Breast epithelium (tissue), 4 donors: Measurements from ENCODE around the gene FAM3D. TPM values are rescaled to one million over a fixed set of nuclear protein-coding genes. Genes with fewer than 3 reads are reported as not detected.

Experiments used
- DNase-seq, 2 donors: peaks; one replicate each; pipeline ENCODE4 v3.0.0-alpha.2; 2019; ENCODE audit warnings: low spot score in 2 of 2
- H3K27ac ChIP-seq, 2 donors: fragments of 200-600 bp; sonication (generic) in 1 of 2; one replicate each; pipeline ENCODE4 v1.5.1; 2016 to 2019; ENCODE audit warnings: mild to moderate bottlenecking in 1 of 2
- H3K27me3 ChIP-seq, 2 donors: fragments of 200-600 bp; sonication (generic) in 1 of 2; one replicate each; pipeline versions ENCODE4 v1.5.1 to v1.6.0; 2017 to 2019; ENCODE audit warnings: control low read depth in 1 of 2, mild to moderate bottlenecking in 1 of 2
- H3K36me3 ChIP-seq: fragments of 200-600 bp; one replicate; pipeline ENCODE4 v1.5.1; 2019
- H3K4me1 ChIP-seq, 2 donors: fragments of 200-600 bp; sonication (generic); one replicate each; pipeline ENCODE4 v1.5.1; 2016 to 2019; ENCODE audit warnings: control low read depth in 1 of 2
- H3K4me3 ChIP-seq, 3 donors: fragments of 200-600 bp; sonication (generic); 1 replicate in 2 of 3; 2 replicates in 1 of 3; pipeline ENCODE4 v1.5.1; 2016 to 2019; ENCODE audit warnings: mild to moderate bottlenecking in 3 of 3, moderate library complexity in 2 of 3
- H3K9me3 ChIP-seq, 2 donors: fragments of 200-600 bp; sonication (generic) in 1 of 2; one replicate each; pipeline ENCODE4 v1.5.1; 2016 to 2019; ENCODE audit warnings: control low read depth in 1 of 2
- POLR2A ChIP-seq: fragments of 450-650 bp; IDR thresholded peaks from one replicate; pipeline ENCODE4 v1.6.1; 2016; ENCODE audit warnings: antibody characterized with exemption, mild to moderate bottlenecking, moderate library complexity
- POLR2AphosphoS5 ChIP-seq, 3 donors: sonication (generic); formaldehyde crosslinking; IDR thresholded peaks; one replicate each; pipeline ENCODE4 v1.6.1; 2017; ENCODE audit warnings: antibody characterized with exemption in 3 of 3
- intact Hi-C: fragments of 100-400 bp; cut with DNase I; formaldehyde crosslinking; loops from one replicate; pipeline ENCODE4 v1.15.1; 2023; ENCODE audit warnings: low total_unique reads
- total RNA-seq, 3 donors: library from RNA; depleted of rRNA; stranded (reverse); fragments of >200 nt; gene quantifications; one replicate each; pipeline ENCODE4 v1.1.0, GENCODE V29; 2016
- TF ChIP-seq, protein P1 (sequence below), 3 donors: fragments of 450-650 bp; IDR thresholded peaks; one replicate each; pipeline ENCODE4 v1.5.1; 2016 to 2017; ENCODE audit warnings: antibody characterized with exemption in 3 of 3, mild to moderate bottlenecking in 3 of 3, moderate library complexity in 3 of 3

The FAM3D gene
- total RNA-seq, 3 donors from 2014 or later, result 4.3 to 17.6 TPM; not detected in 1

- intact Hi-C loops, result no loop called here
- Histone ChIP-seq H3K36me3 (no peaks in the 10 kb centered on the region), H3K4me1 (no peaks in the 10 kb centered on the region), H3K4me3 (no peak overlapping the region), H3K9me3 (no peaks in the 10 kb centered on the region), H3K27ac (no peak overlapping the region), H3K27me3 (no peaks in the 10 kb centered on the region)
- DNase-seq, result no peak
- TF ChIP-seq POLR2A, result no peak
- TF ChIP-seq, protein P1, sequence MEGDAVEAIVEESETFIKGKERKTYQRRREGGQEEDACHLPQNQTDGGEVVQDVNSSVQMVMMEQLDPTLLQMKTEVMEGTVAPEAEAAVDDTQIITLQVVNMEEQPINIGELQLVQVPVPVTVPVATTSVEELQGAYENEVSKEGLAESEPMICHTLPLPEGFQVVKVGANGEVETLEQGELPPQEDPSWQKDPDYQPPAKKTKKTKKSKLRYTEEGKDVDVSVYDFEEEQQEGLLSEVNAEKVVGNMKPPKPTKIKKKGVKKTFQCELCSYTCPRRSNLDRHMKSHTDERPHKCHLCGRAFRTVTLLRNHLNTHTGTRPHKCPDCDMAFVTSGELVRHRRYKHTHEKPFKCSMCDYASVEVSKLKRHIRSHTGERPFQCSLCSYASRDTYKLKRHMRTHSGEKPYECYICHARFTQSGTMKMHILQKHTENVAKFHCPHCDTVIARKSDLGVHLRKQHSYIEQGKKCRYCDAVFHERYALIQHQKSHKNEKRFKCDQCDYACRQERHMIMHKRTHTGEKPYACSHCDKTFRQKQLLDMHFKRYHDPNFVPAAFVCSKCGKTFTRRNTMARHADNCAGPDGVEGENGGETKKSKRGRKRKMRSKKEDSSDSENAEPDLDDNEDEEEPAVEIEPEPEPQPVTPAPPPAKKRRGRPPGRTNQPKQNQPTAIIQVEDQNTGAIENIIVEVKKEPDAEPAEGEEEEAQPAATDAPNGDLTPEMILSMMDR (IDR thresholded peaks at IDR 0.05), result no peak
- TF ChIP-seq POLR2AphosphoS5 (IDR thresholded peaks at IDR 0.05), result no peak
Observed at GRCh38 chr3:58654466-58654865, 12.1 kb downstream of the FAM3D start.

DNA sequence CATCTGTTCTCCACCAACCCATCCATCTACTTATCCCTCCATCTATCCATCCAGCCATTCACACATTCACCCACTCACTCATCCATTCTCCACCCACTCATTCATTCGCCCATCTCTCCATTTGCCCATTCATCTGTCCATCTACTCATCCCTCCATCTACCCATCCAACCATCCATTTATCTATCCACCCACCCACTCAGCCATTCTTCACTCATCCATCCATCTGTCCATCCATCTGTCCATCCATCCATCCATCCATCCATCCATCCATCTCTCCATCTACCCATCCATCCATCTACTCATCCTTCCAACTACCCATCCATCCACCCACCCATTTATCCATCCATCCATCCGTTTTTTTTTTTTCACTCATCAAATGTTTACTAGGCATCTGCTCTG lies 13.9 kb downstream of the FAM3D start:
- TF ChIP-seq, protein P1 (IDR thresholded peaks at IDR 0.05), result no peak
- TF ChIP-seq POLR2A (no peak), POLR2AphosphoS5 (IDR thresholded peaks at IDR 0.05) (no peak)
- Histone ChIP-seq H3K4me3 (no peak overlapping the region), H3K4me1 (no peaks in the 10 kb centered on the region), H3K9me3 (peaks cover 4 to 5% of the 10 kb centered on the region in 2 donors), H3K36me3 (no peaks in the 10 kb centered on the region), H3K27ac (no peak overlapping the region), H3K27me3 (no peaks in the 10 kb centered on the region)
- no peak for DNase-seq
- intact Hi-C loops, result no loop called here

DNA sequence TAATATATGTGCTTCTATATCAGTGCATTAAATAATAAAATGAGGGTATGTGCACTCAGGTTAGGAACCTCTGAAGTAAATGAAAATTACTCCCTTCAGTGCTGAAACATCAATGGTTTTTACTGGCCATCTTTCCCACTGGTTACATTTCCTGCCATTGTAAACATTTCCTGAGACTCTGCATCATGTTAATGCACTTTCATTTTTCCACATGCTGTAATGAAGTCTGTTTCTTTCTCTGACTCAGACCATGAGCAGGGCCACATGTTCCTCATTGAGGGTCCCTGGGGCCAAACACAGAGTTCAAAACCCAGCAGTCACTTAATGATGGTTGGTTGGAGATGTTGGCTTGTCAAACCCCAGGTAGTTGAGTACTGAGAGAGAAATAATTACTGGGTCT lies 15.3 kb downstream of the FAM3D start:
- Histone ChIP-seq H3K4me3 (no peak overlapping the region), H3K27me3 (no peaks in the 10 kb centered on the region), H3K36me3 (no peaks in the 10 kb centered on the region), H3K27ac (no peak overlapping the region), H3K9me3 (peaks cover 4 to 5% of the 10 kb centered on the region in 2 donors), H3K4me1 (no peaks in the 10 kb centered on the region)
- intact Hi-C loops, result no loop called here
- TF ChIP-seq POLR2A, result no peak
- no peak for TF ChIP-seq POLR2AphosphoS5 (IDR thresholded peaks at IDR 0.05)
- TF ChIP-seq, protein P1 (IDR thresholded peaks at IDR 0.05), result no peak
- no peak for DNase-seq

- Histone ChIP-seq H3K4me3 (no peak overlapping the region), H3K27ac (no peak overlapping the region), H3K9me3 (peaks cover 4 to 5% of the 10 kb centered on the region in 2 donors), H3K36me3 (no peaks in the 10 kb centered on the region), H3K27me3 (no peaks in the 10 kb centered on the region), H3K4me1 (no peaks in the 10 kb centered on the region)
- DNase-seq, result no peak
- TF ChIP-seq, protein P1 (IDR thresholded peaks at IDR 0.05), result no peak
- TF ChIP-seq POLR2AphosphoS5 (IDR thresholded peaks at IDR 0.05) (no peak), POLR2A (no peak)
- intact Hi-C loops, result no loop called here
Observed at GRCh38 chr3:58647381-58648141, 19.0 kb downstream of the FAM3D start.

DNA sequence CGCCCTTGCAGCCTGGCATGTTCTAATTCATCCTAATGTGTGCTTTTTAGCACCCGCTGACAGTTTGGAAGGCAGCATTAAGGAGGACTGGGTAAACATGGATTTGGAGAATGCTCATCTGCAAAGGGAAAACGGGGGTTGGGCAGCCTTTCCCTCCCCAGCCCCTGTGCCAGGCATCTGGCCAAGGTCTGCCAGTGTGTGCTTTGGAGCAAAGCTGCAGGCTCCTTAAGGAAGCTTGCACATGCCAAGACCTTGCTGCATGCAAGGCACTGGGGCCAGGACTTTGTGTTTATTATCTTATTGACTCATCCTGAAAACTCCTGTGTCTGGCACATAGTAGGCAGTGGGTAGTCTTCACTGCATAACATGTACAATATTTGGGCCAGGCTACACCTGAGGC lies 20.1 kb downstream of the FAM3D start:
- Histone ChIP-seq H3K4me3 (no peak overlapping the region), H3K27ac (no peak overlapping the region), H3K4me1 (no peaks in the 10 kb centered on the region), H3K9me3 (peaks cover 4 to 5% of the 10 kb centered on the region in 2 donors), H3K36me3 (no peaks in the 10 kb centered on the region), H3K27me3 (no peaks in the 10 kb centered on the region)
- no peak for DNase-seq
- intact Hi-C loops, result no loop called here
- TF ChIP-seq POLR2AphosphoS5 (IDR thresholded peaks at IDR 0.05) (no peak), POLR2A (no peak)
- TF ChIP-seq, protein P1 (IDR thresholded peaks at IDR 0.05), result no peak
